ENCODE measurements around the gene DHRSX. TPM values are rescaled to one million over a fixed set of nuclear protein-coding genes. Genes with fewer than 3 reads are reported as not detected.

DHRSX gene
- total and polyA plus RNA-seq, 2 donors (not counting 3 experiments of a cell fraction or from before 2014, with no cell fraction given): 27.1 to 37.7 TPM

- Histone ChIP-seq H3K9me1 (replicated peaks; ENCODE audit: control insufficient read depth, extremely low read depth, insufficient read depth, low read length) (no peaks in the 10 kb centered on the region), H3K4me1 (ENCODE audit: control insufficient read depth, extremely low read depth, insufficient read depth, low read length) (no peaks in the 10 kb centered on the region), H3K36me3 (ENCODE audit: control insufficient read depth in 2 of 2, extremely low read depth in 1 of 2, insufficient read depth in 2 of 2, low read length in 2 of 2) (no peaks in the 10 kb centered on the region), H2AFZ (ENCODE audit: low read depth, low read length) (no peak overlapping the region), H3K27ac (ENCODE audit: insufficient read depth, low read depth, low read length) (no peak overlapping the region), H3K4me3 (replicated peaks in 1 of 3; ENCODE audit: insufficient read depth in 1 of 3, low read depth in 1 of 3, low read length in 3 of 3) (no peak overlapping the region), H3K9ac (replicated peaks; ENCODE audit: extremely low read depth, insufficient read depth, low read length) (no peak overlapping the region), H4K20me1 (replicated peaks; ENCODE audit: control insufficient read depth, extremely low read depth, insufficient read depth, low read length) (no peaks in the 10 kb centered on the region), H3K9me3 (replicated peaks; ENCODE audit: control insufficient read depth, insufficient read depth, low read length) (no peaks in the 10 kb centered on the region), H3K4me2 (ENCODE audit: insufficient read depth, low read length) (no peak overlapping the region), H3K27me3 (ENCODE audit: control insufficient read depth in 2 of 2, insufficient read depth in 2 of 2, low read length in 2 of 2) (no peaks in the 10 kb centered on the region), H3K79me2 (ENCODE audit: control insufficient read depth, insufficient read depth, low read length) (no peaks in the 10 kb centered on the region)
- BruUV-seq (replicated peaks): no TSS peak
- dilution Hi-C loops (cut with MboI; ENCODE audit: extremely low pct_ligation_motif_present, low sequenced_read_pairs) (no loop called here), intact Hi-C loops (cut with micrococcal nuclease) (no loop called here)
- ChIA-PET CTCF (no interaction called here), POLR2A (no interaction called here)
- DNase-seq (ENCODE audit: low read depth, low spot score) (no peak), FAIRE-seq (no peak)
- TF ChIP-seq, protein P1, sequence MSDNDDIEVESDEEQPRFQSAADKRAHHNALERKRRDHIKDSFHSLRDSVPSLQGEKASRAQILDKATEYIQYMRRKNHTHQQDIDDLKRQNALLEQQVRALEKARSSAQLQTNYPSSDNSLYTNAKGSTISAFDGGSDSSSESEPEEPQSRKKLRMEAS (IDR thresholded peaks at IDR 0.05; ENCODE audit: insufficient read depth, insufficient read length): no peak
- no peak for TF ChIP-seq JUN (IDR thresholded peaks at IDR 0.05; ENCODE audit: borderline replicate concordance, insufficient read depth, insufficient read length, low read depth)
Observed at GRCh38 chrX:2318371-2318770, 182.4 kb downstream of the DHRSX start.

DNA sequence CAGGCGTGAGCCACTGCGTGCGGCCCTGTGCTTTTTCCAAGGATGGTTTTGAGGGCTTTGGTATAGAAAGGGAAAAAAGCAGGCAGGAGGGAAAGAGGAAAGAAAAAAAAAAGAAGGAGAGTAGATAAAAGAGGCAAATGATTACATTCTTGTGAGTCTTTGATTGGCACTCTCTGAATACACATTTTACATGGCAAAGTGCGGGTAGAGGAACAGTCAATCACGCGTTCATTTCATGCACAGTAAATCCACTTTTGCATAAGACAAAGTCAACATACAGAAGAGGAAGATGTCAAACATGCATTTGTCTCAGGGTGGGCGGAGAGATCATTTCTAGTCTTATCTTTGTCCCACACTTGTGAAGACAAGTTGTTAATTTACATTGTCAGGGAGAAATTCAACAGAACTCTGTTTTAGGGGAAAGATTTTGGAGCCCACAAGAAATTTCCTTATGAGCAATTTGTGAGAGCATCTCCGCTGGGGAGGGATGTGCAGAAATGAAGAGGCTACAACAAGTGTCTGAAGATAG is 183.2 kb downstream of the DHRSX start:
- no peak for FAIRE-seq
- H3K4me1 ChIP-seq (ENCODE audit: control insufficient read depth, extremely low read depth, insufficient read depth, low read length): no peaks in the 10 kb centered on the region
- no TSS peak for BruUV-seq (replicated peaks)
- no peaks in the 10 kb centered on the region for H3K9me3 ChIP-seq (replicated peaks; ENCODE audit: control insufficient read depth, insufficient read depth, low read length)
- H3K9ac ChIP-seq (replicated peaks; ENCODE audit: extremely low read depth, insufficient read depth, low read length): no peak overlapping the region
- no peaks in the 10 kb centered on the region for H3K79me2 ChIP-seq (ENCODE audit: control insufficient read depth, insufficient read depth, low read length)
- no peak for TF ChIP-seq GATA2 (IDR thresholded peaks at IDR 0.05; ENCODE audit: insufficient read depth, insufficient read length, low read depth, low read length)
- ChIA-PET CTCF (no interaction called here), POLR2A (no interaction called here)
- DNase-seq (ENCODE audit: low read depth, low spot score): no peak
- H3K9me1 ChIP-seq (replicated peaks; ENCODE audit: control insufficient read depth, extremely low read depth, insufficient read depth, low read length): no peaks in the 10 kb centered on the region
- H4K20me1 ChIP-seq (replicated peaks; ENCODE audit: control insufficient read depth, extremely low read depth, insufficient read depth, low read length): no peaks in the 10 kb centered on the region
- H3K27me3 ChIP-seq (ENCODE audit: control insufficient read depth in 2 of 2, insufficient read depth in 2 of 2, low read length in 2 of 2): no peaks in the 10 kb centered on the region
- no peak overlapping the region for H3K4me3 ChIP-seq (replicated peaks in 1 of 3; ENCODE audit: insufficient read depth in 1 of 3, low read depth in 1 of 3, low read length in 3 of 3)
- intact Hi-C loops (cut with micrococcal nuclease): no loop called here
- dilution Hi-C loops (cut with MboI; ENCODE audit: extremely low pct_ligation_motif_present, low sequenced_read_pairs): no loop called here
- H3K36me3 ChIP-seq (ENCODE audit: control insufficient read depth in 2 of 2, extremely low read depth in 1 of 2, insufficient read depth in 2 of 2, low read length in 2 of 2): no peaks in the 10 kb centered on the region
- no peak overlapping the region for H3K27ac ChIP-seq (ENCODE audit: insufficient read depth, low read depth, low read length)
- no peak overlapping the region for H3K4me2 ChIP-seq (ENCODE audit: insufficient read depth, low read length)
- no peak overlapping the region for H2AFZ ChIP-seq (ENCODE audit: low read depth, low read length)

Data from endothelial cell of umbilical vein (primary cell).